ENCODE measurements around the gene PLXNA2.

The PLXNA2 gene

GRCh38 chr1:208218237-208219097, 25.7 kb downstream of the PLXNA2 start:
- Histone ChIP-seq H3K4me3 (ENCODE audit: low read length) (no peak overlapping the region), H3K4me2 (ENCODE audit: low read length) (no peak overlapping the region), H2BK5ac (ENCODE audit: low read length) (no peak overlapping the region), H3K4me1 (ENCODE audit: control insufficient read depth, low read depth, low read length) (peaks cover 10% of the 10 kb centered on the region), H3K79me2 (ENCODE audit: control insufficient read depth, insufficient read depth, low read length) (peaks cover 11% of the 10 kb centered on the region), H3K56ac (ENCODE audit: low read length) (peak overlapping the region; percentile 36), H3K27ac (ENCODE audit: low read depth, low read length) (no peak overlapping the region), H3K79me1 (ENCODE audit: low read length) (peaks cover 26% of the 10 kb centered on the region), H3K36me3 (ENCODE audit: control insufficient read depth, insufficient read depth, low read length) (peaks cover 6% of the 10 kb centered on the region), H3K23ac (ENCODE audit: low read length) (no peak overlapping the region), H2BK120ac (ENCODE audit: low read depth, low read length) (no peak overlapping the region), H4K5ac (ENCODE audit: low read length) (no peak overlapping the region), H4K8ac (ENCODE audit: low read depth, low read length) (no peak overlapping the region), H2AK5ac (ENCODE audit: low read length) (no peak overlapping the region), H3K9ac (ENCODE audit: low read length) (no peak overlapping the region), H2BK15ac (replicated peaks; ENCODE audit: low read depth) (no peak overlapping the region), H3K4ac (ENCODE audit: low read depth, low read length) (no peak overlapping the region), H3K18ac (ENCODE audit: low read length) (no peak overlapping the region), H3K27me3 (ENCODE audit: insufficient read depth, low read length, poor library complexity) (no peaks in the 10 kb centered on the region)
- no CpG with 5 or more reads among the region's 12 CpGs for WGBS (ENCODE audit: extremely low coverage, insufficient coverage, low lambda C conversion rate)
- DNase-seq = no peak

GRCh38 chr1:208217781-208218180, 26.4 kb downstream of the PLXNA2 start:
- Histone ChIP-seq H2AK5ac (ENCODE audit: low read length) (no peak overlapping the region), H3K18ac (ENCODE audit: low read length) (no peak overlapping the region), H3K9ac (ENCODE audit: low read length) (no peak overlapping the region), H3K4me1 (ENCODE audit: control insufficient read depth, low read depth, low read length) (peaks cover 11% of the 10 kb centered on the region), H3K36me3 (ENCODE audit: control insufficient read depth, insufficient read depth, low read length) (peaks cover 5% of the 10 kb centered on the region), H2BK5ac (ENCODE audit: low read length) (no peak overlapping the region), H3K79me2 (ENCODE audit: control insufficient read depth, insufficient read depth, low read length) (peaks cover 10% of the 10 kb centered on the region), H2BK15ac (replicated peaks; ENCODE audit: low read depth) (no peak overlapping the region), H3K56ac (ENCODE audit: low read length) (no peak overlapping the region), H3K23ac (ENCODE audit: low read length) (no peak overlapping the region), H3K4me3 (ENCODE audit: low read length) (no peak overlapping the region), H3K4ac (ENCODE audit: low read depth, low read length) (no peak overlapping the region), H3K27ac (ENCODE audit: low read depth, low read length) (no peak overlapping the region), H3K27me3 (ENCODE audit: insufficient read depth, low read length, poor library complexity) (no peaks in the 10 kb centered on the region), H3K79me1 (ENCODE audit: low read length) (peaks cover 23% of the 10 kb centered on the region), H3K4me2 (ENCODE audit: low read length) (no peak overlapping the region), H4K5ac (ENCODE audit: low read length) (no peak overlapping the region), H2BK120ac (ENCODE audit: low read depth, low read length) (no peak overlapping the region), H4K8ac (ENCODE audit: low read depth, low read length) (no peak overlapping the region)
- no CpG with 5 or more reads among the region's 10 CpGs for WGBS (ENCODE audit: extremely low coverage, insufficient coverage, low lambda C conversion rate)
- DNase-seq = no peak

GRCh38 chr1:208216806-208217205, 27.4 kb downstream of the PLXNA2 start:
- H2AK5ac ChIP-seq (ENCODE audit: low read length) = no peak overlapping the region
- H3K4ac ChIP-seq (ENCODE audit: low read depth, low read length) = no peak overlapping the region

GRCh38 chr1:208216062-208216461, 28.1 kb downstream of the PLXNA2 start:
- H4K8ac ChIP-seq (ENCODE audit: low read depth, low read length) = no peak overlapping the region
- no peak overlapping the region for H4K5ac ChIP-seq (ENCODE audit: low read length)
- H3K4ac ChIP-seq (ENCODE audit: low read depth, low read length) = no peak overlapping the region
- no peak overlapping the region for H2BK15ac ChIP-seq (replicated peaks; ENCODE audit: low read depth)
- no CpG with 5 or more reads among the region's 1 CpG for WGBS (ENCODE audit: extremely low coverage, insufficient coverage, low lambda C conversion rate)
- H3K18ac ChIP-seq (ENCODE audit: low read length) = no peak overlapping the region
- no peak overlapping the region for H3K4me2 ChIP-seq (ENCODE audit: low read length)
- peaks cover 11% of the 10 kb centered on the region for H3K4me1 ChIP-seq (ENCODE audit: control insufficient read depth, low read depth, low read length)
- H3K36me3 ChIP-seq (ENCODE audit: control insufficient read depth, insufficient read depth, low read length) = peaks cover 4% of the 10 kb centered on the region
- H3K23ac ChIP-seq (ENCODE audit: low read length) = no peak overlapping the region
- H2BK120ac ChIP-seq (ENCODE audit: low read depth, low read length) = no peak overlapping the region
- H2BK5ac ChIP-seq (ENCODE audit: low read length) = no peak overlapping the region
- peaks cover 7% of the 10 kb centered on the region for H3K79me2 ChIP-seq (ENCODE audit: control insufficient read depth, insufficient read depth, low read length)
- no peak overlapping the region for H3K27ac ChIP-seq (ENCODE audit: low read depth, low read length)
- H2AK5ac ChIP-seq (ENCODE audit: low read length) = no peak overlapping the region
- DNase-seq = no peak
- no peak overlapping the region for H3K56ac ChIP-seq (ENCODE audit: low read length)
- no peak overlapping the region for H3K9ac ChIP-seq (ENCODE audit: low read length)
- H3K27me3 ChIP-seq (ENCODE audit: insufficient read depth, low read length, poor library complexity) = no peaks in the 10 kb centered on the region
- H3K4me3 ChIP-seq (ENCODE audit: low read length) = no peak overlapping the region
- peaks cover 16% of the 10 kb centered on the region for H3K79me1 ChIP-seq (ENCODE audit: low read length)

More at GRCh38 chr1:208216806-208217205, 27.4 kb downstream of the PLXNA2 start:
- H3K27me3 ChIP-seq (ENCODE audit: insufficient read depth, low read length, poor library complexity) = no peaks in the 10 kb centered on the region
- no peak overlapping the region for H3K18ac ChIP-seq (ENCODE audit: low read length)
- no peak overlapping the region for H2BK120ac ChIP-seq (ENCODE audit: low read depth, low read length)
- H3K23ac ChIP-seq (ENCODE audit: low read length) = no peak overlapping the region
- no peak overlapping the region for H3K4me2 ChIP-seq (ENCODE audit: low read length)
- no peak overlapping the region for H3K4me3 ChIP-seq (ENCODE audit: low read length)
- DNase-seq = no peak
- H2BK15ac ChIP-seq (replicated peaks; ENCODE audit: low read depth) = no peak overlapping the region
- no peak overlapping the region for H4K5ac ChIP-seq (ENCODE audit: low read length)
- peaks cover 4% of the 10 kb centered on the region for H3K36me3 ChIP-seq (ENCODE audit: control insufficient read depth, insufficient read depth, low read length)
- H3K79me1 ChIP-seq (ENCODE audit: low read length) = peaks cover 18% of the 10 kb centered on the region
- no peak overlapping the region for H2BK5ac ChIP-seq (ENCODE audit: low read length)
- H3K79me2 ChIP-seq (ENCODE audit: control insufficient read depth, insufficient read depth, low read length) = peaks cover 7% of the 10 kb centered on the region
- peaks cover 11% of the 10 kb centered on the region for H3K4me1 ChIP-seq (ENCODE audit: control insufficient read depth, low read depth, low read length)
- H3K9ac ChIP-seq (ENCODE audit: low read length) = no peak overlapping the region
- WGBS (ENCODE audit: extremely low coverage, insufficient coverage, low lambda C conversion rate) = no CpG with 5 or more reads among the region's 16 CpGs
- H4K8ac ChIP-seq (ENCODE audit: low read depth, low read length) = no peak overlapping the region
- H3K56ac ChIP-seq (ENCODE audit: low read length) = no peak overlapping the region
- H3K27ac ChIP-seq (ENCODE audit: low read depth, low read length) = no peak overlapping the region

GRCh38 chr1:208215393-208215792, 28.8 kb downstream of the PLXNA2 start:
- no peak for DNase-seq
- no peak overlapping the region for H2BK5ac ChIP-seq (ENCODE audit: low read length)
- H3K23ac ChIP-seq (ENCODE audit: low read length) = no peak overlapping the region
- H4K5ac ChIP-seq (ENCODE audit: low read length) = no peak overlapping the region
- peaks cover 12% of the 10 kb centered on the region for H3K4me1 ChIP-seq (ENCODE audit: control insufficient read depth, low read depth, low read length)
- H3K9ac ChIP-seq (ENCODE audit: low read length) = no peak overlapping the region
- H2AK5ac ChIP-seq (ENCODE audit: low read length) = no peak overlapping the region
- H4K8ac ChIP-seq (ENCODE audit: low read depth, low read length) = no peak overlapping the region
- no peak overlapping the region for H3K4me2 ChIP-seq (ENCODE audit: low read length)
- H3K79me2 ChIP-seq (ENCODE audit: control insufficient read depth, insufficient read depth, low read length) = peaks cover 9% of the 10 kb centered on the region
- peaks cover 5% of the 10 kb centered on the region for H3K36me3 ChIP-seq (ENCODE audit: control insufficient read depth, insufficient read depth, low read length)
- no peak overlapping the region for H3K18ac ChIP-seq (ENCODE audit: low read length)
- H3K56ac ChIP-seq (ENCODE audit: low read length) = no peak overlapping the region
- H3K4me3 ChIP-seq (ENCODE audit: low read length) = no peak overlapping the region
- H2BK15ac ChIP-seq (replicated peaks; ENCODE audit: low read depth) = no peak overlapping the region
- H2BK120ac ChIP-seq (ENCODE audit: low read depth, low read length) = no peak overlapping the region
- H3K4ac ChIP-seq (ENCODE audit: low read depth, low read length) = no peak overlapping the region
- H3K27me3 ChIP-seq (ENCODE audit: insufficient read depth, low read length, poor library complexity) = no peaks in the 10 kb centered on the region
- no peak overlapping the region for H3K27ac ChIP-seq (ENCODE audit: low read depth, low read length)
- peaks cover 15% of the 10 kb centered on the region for H3K79me1 ChIP-seq (ENCODE audit: low read length)

GRCh38 chr1:208213786-208214185, 30.4 kb downstream of the PLXNA2 start:
- no peaks in the 10 kb centered on the region for H3K27me3 ChIP-seq (ENCODE audit: insufficient read depth, low read length, poor library complexity)
- peaks cover 6% of the 10 kb centered on the region for H3K79me2 ChIP-seq (ENCODE audit: control insufficient read depth, insufficient read depth, low read length)
- H3K4me3 ChIP-seq (ENCODE audit: low read length) = no peak overlapping the region
- peak overlapping the region; percentile 74 for H2BK120ac ChIP-seq (ENCODE audit: low read depth, low read length)
- H3K4me2 ChIP-seq (ENCODE audit: low read length) = no peak overlapping the region
- no peak overlapping the region for H2AK5ac ChIP-seq (ENCODE audit: low read length)
- peak overlapping the region; percentile 21 for H3K4ac ChIP-seq (ENCODE audit: low read depth, low read length)
- WGBS (ENCODE audit: extremely low coverage, insufficient coverage, low lambda C conversion rate) = no CpG with 5 or more reads among the region's 3 CpGs
- peaks cover 14% of the 10 kb centered on the region for H3K4me1 ChIP-seq (ENCODE audit: control insufficient read depth, low read depth, low read length)
- DNase-seq = no peak
- no peak overlapping the region for H3K23ac ChIP-seq (ENCODE audit: low read length)
- peaks cover 5% of the 10 kb centered on the region for H3K36me3 ChIP-seq (ENCODE audit: control insufficient read depth, insufficient read depth, low read length)
- peak overlapping the region; percentile 17 for H3K56ac ChIP-seq (ENCODE audit: low read length)
- peak overlapping the region; percentile 32 for H2BK5ac ChIP-seq (ENCODE audit: low read length)
- peak overlapping the region; percentile 14 for H3K9ac ChIP-seq (ENCODE audit: low read length)
- H3K27ac ChIP-seq (ENCODE audit: low read depth, low read length) = no peak overlapping the region
- H4K5ac ChIP-seq (ENCODE audit: low read length) = no peak overlapping the region
- no peak overlapping the region for H2BK15ac ChIP-seq (replicated peaks; ENCODE audit: low read depth)
- H4K8ac ChIP-seq (ENCODE audit: low read depth, low read length) = no peak overlapping the region
- peaks cover 13% of the 10 kb centered on the region for H3K79me1 ChIP-seq (ENCODE audit: low read length)
- peak overlapping the region; percentile 51 for H3K18ac ChIP-seq (ENCODE audit: low read length)

Data from mesendoderm (in vitro differentiated cells).